Activated CD4-positive, alpha-beta T cell treated with anti-CD3 and anti-CD28 coated beads, Interleukin-2, amount 50 U/mL, for 24 hours (primary cell): Measurements from ENCODE around the gene OR7A5.
"Not testable (repeated sequence)": the region's sequence is repeated elsewhere in the genome, so short reads cannot be mapped to it uniquely, and the experiment has no call there.

Source experiments
- DNase-seq, 2 donors: peaks; one replicate each; pipeline ENCODE4 v3.0.0-alpha.2; 2020; ENCODE audit warnings: low read depth in 1 of 2, low spot score in 1 of 2

Gene OR7A5

DNA sequence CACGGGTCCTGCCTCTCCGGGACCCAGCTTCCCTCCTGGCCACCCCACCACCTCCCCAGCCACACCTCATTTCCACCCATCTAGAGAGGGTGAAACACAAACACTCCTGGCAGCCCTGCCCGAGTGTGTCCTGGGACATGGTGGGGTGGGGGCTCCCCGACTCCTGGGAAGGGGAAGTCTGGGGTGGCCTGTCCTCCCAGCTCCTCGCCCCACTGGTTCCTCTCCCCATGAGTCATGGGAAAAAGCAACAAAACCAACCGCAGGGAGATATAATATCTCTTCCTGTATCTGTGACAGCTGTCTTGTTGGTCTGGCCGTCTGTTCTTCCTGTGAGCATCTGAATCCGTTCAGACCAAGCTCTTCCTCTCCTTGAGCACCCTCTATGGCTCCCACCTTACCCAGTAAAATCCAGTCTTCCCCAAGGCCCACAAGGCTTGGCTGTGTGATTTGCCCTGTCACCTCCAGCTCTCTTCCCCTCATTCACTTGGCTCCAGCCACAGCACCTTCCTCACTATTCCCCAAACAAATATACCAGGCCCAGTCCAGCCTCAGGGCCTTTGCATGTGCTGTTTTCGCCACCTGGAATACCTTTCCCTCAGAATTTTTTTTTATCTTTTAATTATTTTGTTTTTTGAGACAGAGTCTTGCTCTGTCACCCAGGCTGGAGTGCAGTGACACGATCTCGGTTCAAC lies 49.7 kb downstream of the OR7A5 start:
- DNase-seq = not testable (repeated sequence)

DNA sequence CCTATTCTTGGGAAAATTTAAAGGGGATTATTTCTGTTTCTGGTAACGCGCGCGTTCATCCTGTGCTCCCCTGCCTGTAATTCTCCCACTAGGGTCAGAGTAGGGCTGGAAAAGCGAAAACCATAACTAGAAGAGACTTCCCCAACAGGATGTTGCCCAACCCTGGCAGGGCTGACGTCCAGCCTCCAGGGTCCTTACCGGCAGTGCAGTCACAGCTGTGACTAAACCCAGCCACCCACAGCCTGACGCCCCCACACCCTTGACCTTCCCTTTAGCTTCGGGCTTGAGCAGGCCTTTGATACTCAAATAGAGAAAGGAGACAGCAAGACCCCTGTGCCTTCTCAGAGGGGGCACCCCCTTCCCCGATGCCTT lies 50.3 kb downstream of the OR7A5 start:
- not testable (repeated sequence) for DNase-seq

- DNase-seq = not testable (repeated sequence)
Observed at GRCh38 chr19:14783410-14783998, 51.5 kb downstream of the OR7A5 start.

GRCh38 chr19:14782626-14783409 lies 52.2 kb downstream of the OR7A5 start:
- no peak for DNase-seq

GRCh38 chr19:14781713-14782536 lies 53.1 kb downstream of the OR7A5 start:
- DNase-seq = not testable (repeated sequence)

DNA sequence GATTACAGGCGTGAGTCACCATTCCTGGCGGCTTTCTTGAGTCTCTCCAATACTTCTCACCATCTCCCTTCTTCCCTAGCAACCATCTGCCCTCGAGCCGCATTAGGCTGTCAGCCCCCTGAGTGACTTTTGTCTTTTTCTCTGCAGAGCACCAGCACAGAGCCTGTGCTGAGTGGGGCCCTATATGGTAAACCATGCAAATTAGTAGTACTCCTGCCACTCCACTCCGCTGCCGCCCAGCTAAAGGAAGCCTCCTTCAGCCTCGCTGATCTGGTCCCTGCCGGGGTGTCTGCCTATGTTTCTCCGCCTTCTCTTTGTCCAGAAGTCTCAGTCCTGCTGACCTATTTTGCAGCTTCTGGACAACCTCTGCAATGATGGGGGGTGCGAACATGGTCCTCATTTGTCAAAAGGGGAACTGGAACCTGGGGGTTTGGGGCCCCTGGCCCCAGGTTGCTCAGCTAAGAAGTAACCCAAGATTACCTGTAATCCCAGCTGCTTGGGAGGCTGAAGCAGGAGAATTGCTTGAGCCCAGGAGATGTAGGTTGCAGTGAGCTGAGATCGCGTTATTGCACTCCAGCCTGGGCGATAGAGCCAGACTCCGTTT lies 54.3 kb downstream of the OR7A5 start:
- DNase-seq = not testable (repeated sequence)

DNA sequence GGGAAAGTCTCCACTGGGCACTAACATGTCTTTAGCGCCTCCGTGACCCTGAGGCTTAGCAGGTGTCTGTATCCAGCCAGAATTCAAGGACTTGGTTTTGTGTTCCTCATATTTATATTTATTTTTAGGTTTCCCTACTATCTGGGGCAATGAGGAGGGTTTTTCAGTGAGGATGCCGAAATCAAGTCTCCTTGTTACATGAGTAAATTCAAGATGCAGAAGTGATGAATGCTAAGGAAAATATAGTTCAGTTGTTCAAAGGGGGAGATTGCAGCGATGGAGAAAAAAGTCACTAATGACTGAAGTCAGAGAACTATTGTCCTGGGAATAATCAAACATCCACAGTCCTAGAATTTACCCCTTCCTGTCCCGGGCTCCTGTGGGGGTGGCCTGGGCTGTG lies 55.8 kb downstream of the OR7A5 start:
- no peak for DNase-seq

GRCh38 chr19:14778110-14778845 lies 56.7 kb downstream of the OR7A5 start, which contains the start of gene ADGRE2:
TSS of gene ADGRE2 (minus strand) at chr19:14778560. CDS start at chr19:14776756, 1,804 bp downstream.
- DNase-seq = not testable (repeated sequence)

DNA sequence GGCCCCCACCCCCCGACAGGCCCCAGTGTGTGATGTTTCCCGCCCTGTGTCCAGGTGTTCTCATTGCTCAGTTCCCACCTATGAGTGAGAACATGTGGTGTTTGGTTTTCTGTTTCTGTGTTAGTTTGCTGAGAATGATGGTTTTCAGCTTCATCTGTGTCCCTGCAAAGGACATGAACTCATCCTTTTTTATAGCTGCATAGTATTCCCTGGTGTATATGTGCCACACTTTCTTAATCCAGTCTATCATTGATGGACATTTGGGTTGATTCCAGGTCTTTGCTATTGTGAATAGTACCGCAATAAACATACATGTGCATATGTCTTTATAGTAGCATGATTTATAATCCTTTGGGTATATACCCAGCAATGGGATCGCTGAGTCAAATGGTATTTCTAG lies 57.3 kb downstream of the OR7A5 start:
- DNase-seq = not testable (repeated sequence)
